GM10248 (cell line): ENCODE measurements around the gene OSTF1.

Source experiments
- CTCF ChIA-PET: fragments of 300-600 bp; sonication (Branson Sonifier 250); formaldehyde crosslinking; extraction: SDS; loops from one replicate; lab custom pipeline; 2021; ENCODE audit warnings: antibody characterized with exemption; lab: Yijun Ruan, JAX
- POLR2A ChIA-PET: fragments of 350-650 bp; sonication (Branson Sonifier 250); formaldehyde crosslinking; extraction: SDS; loops from one replicate; lab custom pipeline; 2020; ENCODE audit warnings: antibody characterized with exemption; lab: Yijun Ruan, JAX
- DNase-seq: peaks from one replicate; pipeline ENCODE4 v3.0.0; 2012; ENCODE audit errors: extremely low spot score
- TF ChIP-seq, protein P1 (sequence below): IDR thresholded peaks from 2 replicates; pipeline ENCODE4 v1.5.1; 2012; ENCODE audit warnings: mild to moderate bottlenecking, low read depth; ENCODE audit errors: extremely low read depth, missing control alignments, control extremely low read depth

Gene OSTF1

DNA sequence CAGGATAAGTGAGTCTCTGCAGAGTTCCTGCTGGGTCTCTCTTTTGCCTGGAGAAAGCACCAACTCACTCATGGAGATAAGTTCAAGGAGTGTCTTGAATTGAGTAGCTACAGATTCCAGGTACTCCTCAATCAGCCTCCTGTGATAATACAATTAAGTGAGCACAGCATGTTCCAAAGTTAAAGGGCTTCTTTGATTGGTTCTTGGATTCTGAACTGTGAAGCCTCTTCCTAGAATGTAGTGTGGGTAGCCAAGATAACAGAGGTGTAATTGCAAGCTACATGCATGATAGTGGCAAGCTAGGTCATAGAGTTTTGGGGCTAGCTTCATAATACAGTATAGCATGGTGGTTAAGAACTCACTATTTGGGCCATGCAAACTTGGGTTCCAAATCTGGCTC is 37.0 kb upstream of the OSTF1 start:
- POLR2A ChIA-PET, result no interaction called here

DNA sequence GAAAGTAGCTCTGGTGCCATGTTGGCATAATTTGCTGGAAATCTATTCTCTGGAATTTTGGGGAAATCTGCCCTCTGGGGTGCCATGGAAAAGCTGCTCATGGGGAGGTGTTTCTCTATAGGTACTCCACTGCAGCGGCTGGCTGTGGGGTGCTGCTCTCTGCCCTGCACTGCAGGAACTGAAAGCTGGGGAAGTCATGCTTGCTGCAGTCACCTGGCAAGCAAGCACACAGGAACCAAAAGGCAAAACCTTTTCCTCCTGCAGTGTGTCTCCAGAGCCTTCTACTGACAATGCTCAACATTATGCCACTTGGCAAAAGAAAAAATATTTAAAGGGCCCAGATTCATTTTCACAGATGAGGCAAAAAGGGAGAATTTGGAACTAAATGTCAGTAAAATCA is 34.4 kb upstream of the OSTF1 start:
- peak; percentile 29 for DNase-seq
- TF ChIP-seq, protein P1, sequence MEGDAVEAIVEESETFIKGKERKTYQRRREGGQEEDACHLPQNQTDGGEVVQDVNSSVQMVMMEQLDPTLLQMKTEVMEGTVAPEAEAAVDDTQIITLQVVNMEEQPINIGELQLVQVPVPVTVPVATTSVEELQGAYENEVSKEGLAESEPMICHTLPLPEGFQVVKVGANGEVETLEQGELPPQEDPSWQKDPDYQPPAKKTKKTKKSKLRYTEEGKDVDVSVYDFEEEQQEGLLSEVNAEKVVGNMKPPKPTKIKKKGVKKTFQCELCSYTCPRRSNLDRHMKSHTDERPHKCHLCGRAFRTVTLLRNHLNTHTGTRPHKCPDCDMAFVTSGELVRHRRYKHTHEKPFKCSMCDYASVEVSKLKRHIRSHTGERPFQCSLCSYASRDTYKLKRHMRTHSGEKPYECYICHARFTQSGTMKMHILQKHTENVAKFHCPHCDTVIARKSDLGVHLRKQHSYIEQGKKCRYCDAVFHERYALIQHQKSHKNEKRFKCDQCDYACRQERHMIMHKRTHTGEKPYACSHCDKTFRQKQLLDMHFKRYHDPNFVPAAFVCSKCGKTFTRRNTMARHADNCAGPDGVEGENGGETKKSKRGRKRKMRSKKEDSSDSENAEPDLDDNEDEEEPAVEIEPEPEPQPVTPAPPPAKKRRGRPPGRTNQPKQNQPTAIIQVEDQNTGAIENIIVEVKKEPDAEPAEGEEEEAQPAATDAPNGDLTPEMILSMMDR, result no peak
- ChIA-PET CTCF (interaction anchor here (0.7 to 1.5 kb wide), 6 partner anchors 10 to 283 kb away, joined by 3 to 4 read pairs (median 3); no protein-coding TSS in a partner anchor), POLR2A (no interaction called here)

More for the DNA sequence above, 37.0 kb upstream of the OSTF1 start:
- CTCF ChIA-PET, result interaction anchor here (1.2 to 1.4 kb wide), 2 partner anchors 16 to 275 kb away, joined by 3 read pairs; no protein-coding TSS in a partner anchor
- no peak for DNase-seq
- TF ChIP-seq, protein P1, result no peak

DNA sequence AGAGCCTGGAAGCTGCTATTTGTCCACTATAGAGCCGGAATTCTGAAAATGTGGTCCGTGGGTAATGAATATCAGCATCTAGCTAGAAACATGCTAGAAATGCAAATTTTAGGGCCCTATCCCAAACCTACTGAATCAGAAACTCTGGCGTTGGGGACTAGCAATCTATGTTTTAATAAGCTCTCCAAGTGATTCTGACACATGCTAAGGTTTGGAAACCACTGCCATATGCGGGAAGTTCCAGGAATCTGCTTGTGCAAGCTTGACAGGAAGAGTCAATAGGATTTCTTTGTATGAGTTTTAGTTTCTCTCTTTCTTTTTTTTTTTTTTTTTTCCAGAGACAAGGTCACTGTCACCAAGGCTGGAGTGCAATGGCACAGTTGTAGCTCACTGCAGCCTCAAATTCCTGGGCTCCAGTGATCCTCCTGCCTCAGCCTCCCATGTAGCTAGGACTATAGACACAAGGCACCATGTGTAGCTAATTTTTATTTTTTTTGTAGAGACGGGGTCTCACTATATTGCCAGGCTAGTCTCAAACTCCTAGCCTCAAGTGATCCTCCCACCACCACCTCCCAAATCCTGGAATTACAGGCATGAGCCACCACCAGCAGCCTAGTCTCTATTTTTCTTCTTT is 33.8 kb upstream of the OSTF1 start:
- ChIA-PET CTCF (interaction anchor here (0.7 to 1.9 kb wide), 10 partner anchors 9 to 284 kb away, joined by 3 to 5 read pairs (median 3); partner anchors contain the start of gene CARNMT1), POLR2A (no interaction called here)
- DNase-seq, result no peak
- TF ChIP-seq, protein P1, result no peak

DNA sequence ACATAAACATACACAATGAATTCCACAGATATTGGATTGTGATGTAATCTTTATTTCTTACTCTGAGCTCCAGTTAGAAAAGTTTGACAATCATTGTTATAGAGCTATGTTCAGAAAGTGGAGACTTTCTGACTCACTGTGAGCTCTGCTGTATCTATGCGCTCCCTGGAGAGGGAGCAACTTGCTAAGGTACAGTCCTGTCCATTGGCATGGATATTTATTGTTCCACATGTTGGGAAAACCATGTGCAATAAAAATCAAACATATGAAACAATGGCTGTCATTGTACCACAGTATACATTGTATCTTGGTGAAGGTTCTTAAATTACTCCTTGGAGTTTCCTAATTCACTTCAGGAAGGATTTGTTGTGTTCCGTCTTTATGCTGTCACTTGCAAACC is 27.1 kb upstream of the OSTF1 start:
- ChIA-PET POLR2A (no interaction called here), CTCF (interaction anchor here (0.7 to 1.1 kb wide), 2 partner anchors 33 to 287 kb away, joined by 3 read pairs; no protein-coding TSS in a partner anchor)
- DNase-seq, result no peak
- TF ChIP-seq, protein P1, result no peak

DNA sequence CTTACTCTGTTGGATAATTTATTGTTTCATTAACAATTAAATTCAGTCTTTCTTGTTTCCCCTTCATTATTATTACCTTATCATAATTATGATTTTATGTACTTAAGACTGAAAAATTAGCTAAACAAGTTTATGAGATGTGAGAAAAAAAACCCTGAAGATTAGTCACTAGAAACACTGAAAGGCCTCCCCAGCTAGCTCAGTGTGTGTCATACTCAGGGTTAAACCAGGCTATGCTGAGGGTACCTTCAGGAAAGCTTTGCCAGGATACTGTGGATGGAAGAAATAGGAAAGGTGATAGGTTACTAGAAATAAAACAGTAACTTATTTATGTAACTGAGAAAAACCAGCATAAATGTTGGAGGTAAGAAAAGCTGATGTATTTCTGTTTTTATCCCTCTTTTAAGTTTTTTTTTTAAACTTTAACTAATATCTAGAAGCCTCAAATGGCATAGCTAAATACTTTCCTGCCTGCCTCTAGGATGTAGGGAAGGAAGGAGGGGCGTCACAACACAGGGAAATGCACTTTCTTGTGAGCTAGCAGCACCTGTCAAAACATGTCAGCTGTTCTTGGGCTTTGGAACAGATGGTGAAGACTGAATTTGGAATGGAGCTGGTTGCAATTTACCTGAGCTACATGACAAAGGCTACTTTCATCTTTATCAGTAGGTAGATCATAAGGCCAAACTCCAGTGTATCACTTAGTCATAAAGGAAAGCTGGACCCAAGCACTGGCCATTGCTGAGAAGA is 24.6 kb upstream of the OSTF1 start:
- TF ChIP-seq, protein P1, result no peak
- ChIA-PET CTCF (interaction anchor here (0.8 to 5.3 kb wide), 7 partner anchors 10 to 334 kb away, joined by 3 to 35 read pairs (median 3); no protein-coding TSS in a partner anchor), POLR2A (no interaction called here)
- DNase-seq, result no peak

DNA sequence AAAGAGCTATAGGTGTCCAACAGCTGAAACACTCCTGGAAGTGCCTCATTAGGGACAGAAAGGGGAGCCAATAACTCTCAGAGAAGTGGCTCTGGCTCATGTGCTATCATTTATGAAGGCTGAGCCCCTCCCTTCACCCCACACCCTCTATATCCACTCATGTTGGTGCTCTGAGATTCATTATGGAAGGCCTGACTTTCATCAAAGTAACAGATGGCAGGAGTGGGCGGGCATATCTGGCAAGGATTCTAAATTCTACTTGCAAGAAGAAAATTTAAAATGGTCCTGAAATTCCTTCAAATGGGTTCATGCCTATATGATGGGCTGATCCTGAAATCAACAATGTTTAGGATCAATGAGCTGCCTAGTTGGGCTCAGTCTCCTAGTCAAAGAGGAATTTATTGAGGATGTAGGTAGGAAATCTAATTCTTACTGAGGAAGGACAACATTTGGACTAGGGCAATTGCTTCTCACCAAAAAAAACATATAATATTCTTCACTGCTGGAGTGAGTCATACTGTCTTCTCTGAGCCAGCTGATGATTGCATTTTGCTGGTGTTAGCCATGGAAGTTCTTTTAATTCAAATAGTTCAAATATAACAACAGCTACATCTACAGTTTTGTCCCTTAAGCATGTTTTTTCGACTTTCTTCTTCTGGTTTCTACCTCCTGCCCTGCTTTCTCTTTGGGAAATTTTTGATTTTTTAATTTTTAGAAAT is 23.8 kb upstream of the OSTF1 start:
- TF ChIP-seq, protein P1, result no peak
- CTCF ChIA-PET, result interaction anchor here (0.8 to 5.3 kb wide), 8 partner anchors 9 to 335 kb away, joined by 3 to 35 read pairs (median 3); no protein-coding TSS in a partner anchor
- DNase-seq, result no peak
- POLR2A ChIA-PET, result no interaction called here
